Erythroblast (primary cell): Measurements from ENCODE around the gene MCF2L.

Experiments used
- DNase-seq, 2 experiments: peaks; one replicate each; lab custom pipeline; 2025; lab: John Stamatoyannopoulos, UW
- GATA1 ChIP-seq: IDR thresholded peaks from 2 replicates; pipeline ENCODE4 v1.6.1; 2011; ENCODE audit warnings: low read depth, mild to moderate bottlenecking, control low read depth, low read length, moderate library complexity
- POLR2A ChIP-seq: IDR thresholded peaks from 2 replicates; pipeline ENCODE4 v1.6.1; 2011; ENCODE audit warnings: mild to moderate bottlenecking, low read length

The MCF2L gene, protein sequence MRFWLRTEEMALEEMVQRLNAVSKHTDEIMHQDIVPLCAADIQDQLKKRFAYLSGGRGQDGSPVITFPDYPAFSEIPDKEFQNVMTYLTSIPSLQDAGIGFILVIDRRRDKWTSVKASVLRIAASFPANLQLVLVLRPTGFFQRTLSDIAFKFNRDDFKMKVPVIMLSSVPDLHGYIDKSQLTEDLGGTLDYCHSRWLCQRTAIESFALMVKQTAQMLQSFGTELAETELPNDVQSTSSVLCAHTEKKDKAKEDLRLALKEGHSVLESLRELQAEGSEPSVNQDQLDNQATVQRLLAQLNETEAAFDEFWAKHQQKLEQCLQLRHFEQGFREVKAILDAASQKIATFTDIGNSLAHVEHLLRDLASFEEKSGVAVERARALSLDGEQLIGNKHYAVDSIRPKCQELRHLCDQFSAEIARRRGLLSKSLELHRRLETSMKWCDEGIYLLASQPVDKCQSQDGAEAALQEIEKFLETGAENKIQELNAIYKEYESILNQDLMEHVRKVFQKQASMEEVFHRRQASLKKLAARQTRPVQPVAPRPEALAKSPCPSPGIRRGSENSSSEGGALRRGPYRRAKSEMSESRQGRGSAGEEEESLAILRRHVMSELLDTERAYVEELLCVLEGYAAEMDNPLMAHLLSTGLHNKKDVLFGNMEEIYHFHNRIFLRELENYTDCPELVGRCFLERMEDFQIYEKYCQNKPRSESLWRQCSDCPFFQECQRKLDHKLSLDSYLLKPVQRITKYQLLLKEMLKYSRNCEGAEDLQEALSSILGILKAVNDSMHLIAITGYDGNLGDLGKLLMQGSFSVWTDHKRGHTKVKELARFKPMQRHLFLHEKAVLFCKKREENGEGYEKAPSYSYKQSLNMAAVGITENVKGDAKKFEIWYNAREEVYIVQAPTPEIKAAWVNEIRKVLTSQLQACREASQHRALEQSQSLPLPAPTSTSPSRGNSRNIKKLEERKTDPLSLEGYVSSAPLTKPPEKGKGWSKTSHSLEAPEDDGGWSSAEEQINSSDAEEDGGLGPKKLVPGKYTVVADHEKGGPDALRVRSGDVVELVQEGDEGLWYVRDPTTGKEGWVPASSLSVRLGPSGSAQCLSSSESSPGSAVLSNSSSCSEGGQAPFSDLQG

DNA sequence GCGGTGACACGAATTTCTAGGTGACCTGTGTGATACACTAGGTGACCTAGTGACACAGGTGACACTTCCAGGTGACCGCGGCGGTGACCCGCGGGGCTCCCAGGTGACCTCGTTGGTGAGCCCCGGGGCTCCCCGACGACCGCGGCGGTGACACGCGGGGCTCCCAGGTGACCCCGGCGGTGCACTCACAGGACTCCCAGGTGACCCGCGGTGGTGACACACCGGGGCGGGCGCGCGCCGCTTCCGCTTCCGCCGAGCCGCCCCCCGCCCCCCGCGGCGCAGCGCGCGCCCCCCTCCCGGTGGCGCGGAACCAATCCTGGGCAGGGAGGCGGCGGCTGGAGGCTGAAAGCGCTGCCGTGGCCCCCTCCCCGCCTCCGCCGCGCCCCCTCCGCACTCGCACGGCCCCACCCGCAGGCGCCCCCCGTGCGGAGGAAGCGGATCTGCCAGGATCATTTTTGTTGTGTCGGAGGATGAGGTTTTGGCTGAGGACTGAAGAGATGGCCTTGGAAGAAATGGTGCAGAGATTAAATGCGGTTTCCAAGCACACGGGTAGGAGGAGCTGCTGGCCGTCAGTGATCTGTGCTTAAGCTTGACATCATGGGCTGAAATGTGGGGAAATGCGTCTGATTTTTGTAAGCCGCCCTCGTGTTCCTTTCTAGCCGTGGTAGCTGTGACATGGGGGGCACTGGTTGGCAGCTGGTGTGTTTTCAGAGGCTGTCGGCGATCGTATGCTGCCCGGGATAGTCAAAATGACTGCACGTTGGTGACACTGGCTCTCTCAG, at the start of gene MCF2L:
MCF2L (plus strand) TSS at position 305 of the 782 bp plus-strand sequence; CDS start at position 471, 166 bp downstream.
- DNase-seq: peak in 1 of 2 experiments; percentile 12
- TF ChIP-seq POLR2A (no peak), GATA1 (no peak)

DNA sequence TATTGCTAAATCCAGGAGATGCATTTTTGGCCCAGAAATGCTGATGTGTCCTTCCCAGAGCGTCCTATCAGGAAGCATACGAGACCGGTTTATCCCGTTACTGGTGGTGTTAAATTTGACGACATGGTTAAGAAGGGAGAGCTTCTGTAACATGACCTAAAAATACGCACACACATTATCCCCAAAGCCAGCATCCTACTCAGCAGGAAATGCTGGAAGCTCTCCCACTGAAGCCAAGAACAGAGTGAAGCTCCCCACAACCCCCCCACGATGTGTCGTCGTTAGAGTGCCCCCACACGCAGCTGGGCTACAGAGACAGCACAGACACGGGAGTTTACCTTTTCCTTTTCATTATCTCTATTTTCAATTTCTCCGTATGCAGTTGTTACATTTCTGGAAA, 45.1 kb upstream of the MCF2L start:
- DNase-seq: no peak
- TF ChIP-seq POLR2A (no peak), GATA1 (no peak)

DNA sequence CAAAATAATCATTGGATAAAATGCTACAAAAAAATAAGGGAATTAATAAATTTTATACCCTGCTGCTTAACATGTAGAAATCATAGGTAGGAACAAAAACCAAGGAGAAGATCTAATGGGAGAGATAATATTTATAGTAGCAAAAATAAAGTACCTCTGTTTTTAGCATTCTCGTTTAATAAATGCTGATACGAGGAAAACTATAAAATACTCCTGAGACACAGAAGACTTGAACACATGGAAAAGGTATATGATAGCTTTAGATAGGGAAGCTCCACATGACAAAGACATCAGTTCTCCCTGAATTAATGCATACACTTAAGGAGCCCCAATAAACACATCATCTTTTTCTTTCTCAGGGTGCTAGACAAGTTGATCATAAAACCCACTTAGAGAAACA, 44.6 kb upstream of the MCF2L start:
- TF ChIP-seq GATA1: no peak
- TF ChIP-seq POLR2A: no peak
- no peak for DNase-seq

DNA sequence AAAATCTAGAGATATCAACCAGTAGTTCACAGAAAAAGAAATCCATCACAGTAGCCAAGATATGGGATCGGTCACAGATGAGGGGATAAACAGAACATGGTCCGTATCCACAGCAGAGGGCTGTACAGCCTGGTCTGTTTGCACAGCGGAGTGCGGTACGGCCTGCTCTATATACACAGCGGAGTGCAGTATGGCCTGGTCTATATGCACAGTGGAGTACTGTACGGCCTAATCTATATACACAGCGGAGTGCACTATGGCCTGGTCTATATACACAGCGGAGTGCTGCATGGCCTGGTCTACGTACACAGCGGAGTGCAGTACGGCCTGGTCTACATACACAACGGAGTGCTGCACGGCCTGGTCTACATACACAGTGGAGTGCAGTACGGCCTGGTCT, 43.0 kb upstream of the MCF2L start:
- TF ChIP-seq POLR2A (no peak), GATA1 (no peak)
- no peak for DNase-seq

DNA sequence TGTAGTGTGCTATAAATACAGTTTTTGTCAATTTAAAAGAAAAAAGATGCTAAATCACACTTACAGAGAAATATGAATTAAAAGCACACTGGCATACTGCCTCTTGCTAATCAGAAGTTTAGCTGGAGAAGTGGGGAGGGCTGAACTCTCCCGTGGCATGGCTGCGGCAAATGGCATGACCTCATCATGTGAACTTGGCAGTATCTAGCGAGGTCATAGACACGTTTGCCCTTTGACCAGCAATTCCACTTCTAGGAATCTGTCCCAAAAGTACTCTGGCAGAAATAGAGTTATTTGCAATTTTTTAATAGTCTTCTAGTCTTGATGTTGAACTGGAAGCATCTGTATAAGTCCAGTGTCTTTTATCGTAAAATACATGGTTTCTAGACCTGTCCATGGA, 42.0 kb upstream of the MCF2L start:
- TF ChIP-seq GATA1 (no peak), POLR2A (no peak)

DNA sequence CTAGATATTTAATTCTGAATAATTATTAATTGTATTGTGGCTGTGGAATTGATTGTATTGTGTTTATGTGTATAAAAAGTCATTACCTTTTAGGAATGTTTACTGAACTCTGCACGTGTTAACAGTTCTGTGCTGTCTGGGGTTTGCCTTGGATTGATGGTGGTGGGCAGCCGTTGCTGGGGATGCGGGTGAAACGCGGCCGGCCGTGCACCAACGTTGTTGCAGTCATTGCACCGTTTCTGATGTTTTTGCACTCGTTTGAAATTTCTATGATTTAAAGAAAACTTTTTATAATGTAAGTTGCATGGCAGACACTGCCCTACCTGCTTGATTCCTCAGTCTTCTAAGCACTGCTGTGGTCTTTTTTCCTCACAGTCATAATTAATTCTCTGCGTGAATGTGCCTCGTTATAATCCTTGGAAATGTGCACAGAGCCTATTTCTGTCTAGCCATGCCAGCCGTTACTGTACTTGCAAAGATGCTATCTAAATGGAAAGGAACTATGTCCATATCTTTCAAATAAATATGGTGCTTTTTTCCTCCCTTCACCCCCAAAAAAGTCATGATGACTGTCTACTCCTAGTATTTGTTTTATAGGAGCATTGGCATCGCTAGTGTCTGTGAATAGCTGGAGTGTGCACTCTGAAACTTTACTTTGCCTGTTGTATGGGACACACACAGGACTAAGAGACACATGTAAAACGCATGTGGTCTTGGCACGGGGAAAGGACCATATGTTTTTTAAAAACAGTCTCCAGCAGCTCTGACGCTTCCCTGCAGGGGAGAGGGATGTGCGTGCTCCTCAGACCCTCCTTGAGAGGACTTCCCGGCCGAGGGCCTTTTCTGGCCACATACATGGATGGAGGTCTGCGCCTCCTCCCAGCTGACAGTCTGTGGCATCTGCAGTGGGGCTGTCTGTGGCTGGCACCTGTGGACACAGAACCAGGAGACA, 40.7 kb upstream of the MCF2L start:
- DNase-seq: no peak
- TF ChIP-seq POLR2A (no peak), GATA1 (no peak)

More for the DNA sequence above, 42.0 kb upstream of the MCF2L start:
- no peak for DNase-seq

DNA sequence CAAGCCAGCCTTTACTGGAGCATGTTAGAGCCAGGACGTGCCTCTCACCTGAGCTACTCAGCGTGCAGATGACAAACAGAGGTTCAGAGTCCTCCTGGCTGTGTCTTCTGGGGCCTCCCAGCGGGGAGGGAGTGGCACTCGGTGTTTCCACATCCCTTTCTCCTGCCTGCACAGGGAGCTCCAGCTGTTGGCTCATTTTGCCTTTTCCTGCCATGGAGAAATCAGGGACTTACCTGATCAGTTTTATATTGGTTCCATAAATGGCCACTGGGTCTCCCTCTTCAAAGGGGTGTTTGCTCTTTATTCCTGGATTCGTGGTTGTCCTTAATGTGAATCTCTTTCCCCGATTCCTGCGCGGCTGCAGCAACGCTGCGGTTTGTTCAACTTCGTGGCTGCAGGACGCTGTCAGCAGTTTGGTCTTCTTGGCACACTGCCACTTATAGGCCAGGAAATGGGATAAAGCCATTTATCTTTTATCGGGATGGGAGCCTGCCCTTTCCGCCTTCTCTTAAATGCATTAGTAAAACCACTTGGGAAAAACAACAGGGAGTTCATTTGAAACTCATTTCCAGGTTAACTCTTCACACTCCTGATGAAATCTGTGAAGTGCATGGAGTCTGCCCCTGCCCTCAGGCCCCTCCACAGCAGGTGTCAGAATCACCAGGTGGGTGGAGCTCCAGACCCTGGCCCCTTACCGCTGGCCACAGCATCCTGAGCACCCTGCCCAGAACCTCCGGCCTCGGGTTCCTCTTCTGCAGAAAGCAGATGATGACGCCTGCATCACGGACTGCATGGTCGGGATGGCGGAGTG, 39.8 kb upstream of the MCF2L start:
- TF ChIP-seq POLR2A (no peak), GATA1 (no peak)
- DNase-seq: no peak

DNA sequence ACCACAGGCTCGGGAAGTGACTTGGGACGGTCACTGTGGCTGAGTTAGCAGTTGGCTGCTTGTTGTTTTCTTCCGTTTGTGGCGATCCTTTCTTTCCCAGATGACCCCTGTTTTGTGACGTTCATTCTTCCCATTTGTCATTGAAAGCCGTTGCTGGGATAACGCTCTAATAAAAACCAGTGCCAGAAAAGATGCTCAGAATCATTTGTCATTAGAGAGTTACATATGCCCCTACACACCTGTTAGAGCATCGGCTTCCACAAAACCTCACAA, 39.3 kb upstream of the MCF2L start:
- no peak for DNase-seq
- no peak for TF ChIP-seq GATA1
- TF ChIP-seq POLR2A: no peak

DNA sequence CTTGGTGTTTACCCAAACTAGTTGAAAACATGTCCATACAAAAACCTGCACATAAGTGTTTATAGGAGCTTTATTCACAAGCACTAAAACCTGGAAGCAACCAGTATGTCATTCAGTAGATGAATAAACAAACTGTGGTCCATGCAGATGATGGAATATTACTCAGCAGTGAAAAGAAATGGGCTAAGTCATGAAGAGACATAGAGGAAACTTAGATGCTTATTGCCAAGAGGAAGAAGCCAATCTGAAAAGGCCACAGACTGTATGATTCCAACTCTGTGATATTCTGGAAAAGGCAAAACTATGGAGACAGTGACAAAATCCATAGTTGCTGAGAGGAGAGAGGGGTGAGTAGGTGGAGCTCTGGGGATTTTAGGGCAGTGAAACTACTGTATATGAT, 38.8 kb upstream of the MCF2L start:
- DNase-seq: no peak
- no peak for TF ChIP-seq POLR2A
- TF ChIP-seq GATA1: no peak

DNA sequence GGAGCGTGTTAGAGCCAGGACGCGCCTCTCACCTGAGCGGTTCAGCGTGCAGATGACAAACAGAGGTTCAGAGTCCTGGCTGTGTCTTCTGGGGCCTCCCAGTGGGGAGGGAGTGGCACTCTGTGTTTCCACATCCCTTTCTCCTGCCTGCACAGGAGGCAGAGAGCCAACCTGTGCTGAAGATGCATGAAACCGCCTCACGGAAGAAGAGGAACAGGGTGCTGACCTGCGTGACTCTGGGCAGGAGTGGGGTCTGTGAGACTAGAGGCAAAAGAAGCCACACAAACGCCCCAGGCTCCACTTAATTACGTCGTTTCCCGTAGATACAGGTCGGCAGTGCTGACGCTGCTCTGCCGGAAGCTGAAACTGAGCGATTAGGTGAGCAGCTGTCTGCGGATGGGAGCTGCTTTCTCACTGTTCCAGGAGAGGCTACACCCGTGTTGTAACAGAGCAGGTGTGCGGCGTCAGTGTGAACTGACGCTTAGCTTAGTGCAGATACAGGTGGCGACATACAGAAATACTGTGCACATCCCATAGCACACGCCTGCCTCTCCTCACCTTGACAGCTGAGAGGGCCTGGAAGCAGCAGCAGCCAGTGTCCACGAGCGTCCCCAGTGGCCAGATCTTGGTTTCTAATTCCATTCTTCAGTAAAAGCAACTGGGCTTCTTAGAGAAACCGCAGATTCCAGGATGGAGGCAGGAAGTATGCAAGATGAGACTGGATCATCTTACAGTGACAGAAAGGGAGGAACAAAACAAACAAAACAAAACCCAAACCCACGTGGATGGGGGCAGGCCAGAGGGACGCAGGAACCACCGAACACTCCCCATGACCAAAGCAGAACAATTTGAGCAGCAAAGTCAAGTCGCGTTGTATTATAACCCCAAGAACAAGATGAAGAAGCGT, 37.7 kb upstream of the MCF2L start:
- no peak for TF ChIP-seq GATA1
- TF ChIP-seq POLR2A: no peak
- DNase-seq: no peak

DNA sequence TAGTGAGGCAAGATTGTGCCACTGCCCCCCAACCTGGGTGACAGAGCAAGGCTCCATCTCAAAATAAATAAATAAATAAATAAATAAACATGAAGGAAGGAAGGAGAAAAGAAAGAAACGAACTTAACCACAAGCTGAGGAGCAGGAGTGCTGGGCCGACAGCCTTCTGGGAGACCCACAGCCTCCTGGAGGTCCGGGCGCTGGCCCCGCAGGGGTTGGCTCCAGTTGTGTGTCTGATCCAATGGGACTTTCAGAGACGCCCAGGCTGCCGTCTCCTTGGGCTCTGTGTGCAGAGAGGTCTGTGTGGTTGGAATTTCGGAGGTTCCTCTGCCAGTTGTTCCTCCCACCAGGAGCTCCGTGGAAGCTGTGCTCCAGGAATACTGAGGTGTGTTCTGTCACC, 36.0 kb upstream of the MCF2L start:
- no peak for DNase-seq

More for the DNA sequence above, 36.0 kb upstream of the MCF2L start:
- TF ChIP-seq GATA1 (no peak), POLR2A (no peak)
